A549 (cell line): ENCODE measurements around the gene AHI1. TPM values are rescaled to one million over a fixed set of nuclear protein-coding genes. Genes with fewer than 3 reads are reported as not detected.

ENCODE experiments used
- ATAC-seq, 2 experiments: fragments of 200-7000 bp in 1 of 2; fragments of >200 bp in 1 of 2; cut with Nextera tagmentation in 1 of 2; cut with Tn5 transposase in 1 of 2; 3 replicates each; pipeline versions ENCODE4 v1.8.0 to v1.9.1; 2018 to 2020; ENCODE audit warnings: mild to moderate bottlenecking in 1 of 2, moderate library complexity in 1 of 2
- CTCF ChIA-PET: fragments of 300-600 bp; sonication (Branson Sonifier 250); formaldehyde crosslinking; extraction: SDS; loops from one replicate; lab custom pipeline; 2021; ENCODE audit warnings: antibody characterized with exemption, inconsistent platforms; lab: Yijun Ruan, JAX
- POLR2A ChIA-PET: fragments of 350-600 bp; formaldehyde crosslinking; extraction: SDS; loops from one replicate; lab custom pipeline; 2021; ENCODE audit warnings: antibody characterized with exemption, inconsistent platforms; lab: Yijun Ruan, JAX
- DNase-seq, 2 experiments: peaks; one replicate each; pipeline versions ENCODE4 v3.0.0 to v3.0.0-alpha.2; 2011 to 2016; ENCODE audit warnings: low read depth in 1 of 2, low spot score in 1 of 2
- FAIRE-seq: peaks from 2 replicates; lab custom pipeline; 2011; peaks lifted over from hg19 to GRCh38; lab: Jason Lieb, UNC
- H3K27ac ChIP-seq, 2 experiments: fragments of >200 bp; sonication (Bioruptor Twin); formaldehyde crosslinking; 3 replicates each; pipeline ENCODE4 v1.5.1; 2016 to 2017
- H3K4me1 ChIP-seq: fragments of >200 bp; sonication (Bioruptor Twin); formaldehyde crosslinking; 3 replicates; pipeline ENCODE4 v1.6.1; 2016
- H3K4me2 ChIP-seq: fragments of >200 bp; sonication (Bioruptor Twin); formaldehyde crosslinking; 3 replicates; pipeline ENCODE4 v1.6.1; 2016
- H3K4me3 ChIP-seq: fragments of >200 bp; sonication (Bioruptor Twin); formaldehyde crosslinking; 3 replicates; pipeline ENCODE4 v1.5.1; 2016
- H3K9me3 ChIP-seq: fragments of >200 bp; sonication (Bioruptor Twin); formaldehyde crosslinking; 3 replicates; pipeline ENCODE4 v1.6.1; 2016
- ATOH8 ChIP-seq: fragments of 250-450 bp; sonication (Bioruptor Pico); IDR thresholded peaks from 2 replicates; pipeline ENCODE4 v1.5.0; 2020; ENCODE audit warnings: low read depth, mild to moderate bottlenecking, moderate library complexity
- CHD2 ChIP-seq: fragments of 150-350 bp; IDR thresholded peaks from 2 replicates; pipeline ENCODE4 v1.6.1; 2014; ENCODE audit warnings: low read length; ENCODE audit not compliant: partially characterized antibody
- CTCF ChIP-seq: fragments of >200 bp; sonication (Bioruptor Twin); formaldehyde crosslinking; IDR thresholded peaks from 3 replicates; pipeline ENCODE4 v1.5.1; 2016
- ELK1 ChIP-seq: fragments of 150-350 bp; IDR thresholded peaks from 2 replicates; pipeline ENCODE4 v1.6.1; 2014; ENCODE audit warnings: low read depth, mild to moderate bottlenecking, low read length
- ESRRA ChIP-seq: fragments of 150-350 bp; IDR thresholded peaks from 2 replicates; pipeline ENCODE4 v1.6.1; 2014; ENCODE audit warnings: mild to moderate bottlenecking, low read length, borderline replicate concordance
- FOSB ChIP-seq: fragments of 250-450 bp; sonication (Bioruptor Pico); IDR thresholded peaks from 2 replicates; pipeline ENCODE4 v1.5.0; 2020; ENCODE audit warnings: mild to moderate bottlenecking, moderate library complexity
- FOXS1 ChIP-seq: fragments of 250-450 bp; sonication (Bioruptor Pico); IDR thresholded peaks from 2 replicates; pipeline ENCODE4 v1.5.0; 2020; ENCODE audit warnings: mild to moderate bottlenecking, moderate library complexity
- HDAC2 ChIP-seq: fragments of 200-600 bp; sonication (generic); IDR thresholded peaks from 2 replicates; pipeline ENCODE4 v1.6.1; 2016
- HMGXB4 ChIP-seq: fragments of 250-450 bp; sonication (Bioruptor Pico); IDR thresholded peaks from 2 replicates; pipeline ENCODE4 v1.5.0; 2021; ENCODE audit warnings: mild to moderate bottlenecking, moderate library complexity, borderline replicate concordance
- KDM1A ChIP-seq: fragments of 200-600 bp; sonication (generic); IDR thresholded peaks from 2 replicates; pipeline ENCODE4 v1.6.1; 2016; ENCODE audit warnings: low read depth, mild to moderate bottlenecking
- MAFK ChIP-seq: fragments of 450-650 bp; IDR thresholded peaks from 2 replicates; pipeline ENCODE4 v1.6.1; 2014; ENCODE audit not compliant: partially characterized antibody
- NPAS2 ChIP-seq: fragments of 250-450 bp; sonication (Bioruptor Pico); IDR thresholded peaks from 2 replicates; pipeline ENCODE4 v1.8.0; 2022; ENCODE audit warnings: mild to moderate bottlenecking, moderate library complexity, borderline replicate concordance
- PHF8 ChIP-seq: fragments of 200-600 bp; sonication (generic); IDR thresholded peaks from 2 replicates; pipeline ENCODE4 v1.6.1; 2016; ENCODE audit warnings: low read depth, mild to moderate bottlenecking, antibody characterized with exemption, moderate library complexity, borderline replicate concordance
- RAD21 ChIP-seq, 2 experiments: fragments of >200 bp in 1 of 2; sonication (Bioruptor Twin) in 1 of 2; formaldehyde crosslinking in 1 of 2; IDR thresholded peaks in 1 of 2; conservative IDR thresholded peaks in 1 of 2; 2 replicates in 1 of 2; 3 replicates in 1 of 2; pipeline ENCODE4 v1.6.1; 2012 to 2018; ENCODE audit warnings: inconsistent platforms in 1 of 2
- RARB ChIP-seq: fragments of 250-450 bp; sonication (Bioruptor Pico); IDR thresholded peaks from 2 replicates; pipeline ENCODE4 v1.8.0; 2021; ENCODE audit warnings: mild to moderate bottlenecking, moderate library complexity
- RCOR1 ChIP-seq: fragments of 150-350 bp; IDR thresholded peaks from 2 replicates; pipeline ENCODE4 v1.6.1; 2014; ENCODE audit warnings: antibody characterized with exemption, low read length, low read depth
- REST ChIP-seq: fragments of 200-600 bp; sonication (generic); IDR thresholded peaks from 2 replicates; pipeline ENCODE4 v1.6.1; 2016; ENCODE audit warnings: antibody characterized with exemption, mild to moderate bottlenecking, moderate library complexity
- RFX5 ChIP-seq: fragments of 450-650 bp; IDR thresholded peaks from 2 replicates; pipeline ENCODE4 v1.7.1; 2014; ENCODE audit warnings: antibody characterized with exemption, mild to moderate bottlenecking, moderate library complexity
- SMC3 ChIP-seq: fragments of >200 bp; sonication (Bioruptor Twin); formaldehyde crosslinking; IDR thresholded peaks from 3 replicates; pipeline ENCODE4 v1.6.1; 2018; ENCODE audit warnings: inconsistent platforms
- WGBS: methylation state at CpG from one replicate; pipeline ENCODE4 v1.1.6; 2017; ENCODE audit errors: missing lambda C conversion rate; 5-methylcytosine and 5-hydroxymethylcytosine counted together
- polyA plus RNA-seq, 4 experiments: library from polyadenylated mRNA; depleted of rRNA in 3 of 4; stranded (reverse); fragments of >200 nt; fragmentation: RNase III in 1 of 4; extraction: RNeasy Plus Mini Kit Qiagen cat#74134 plus additional on column Dnase treatment in 1 of 4; gene quantifications; 2 replicates in 3 of 4; 3 replicates in 1 of 4; pipeline ENCODE4 v1.2.3, GENCODE V29; 2011 to 2017

The AHI1 gene
- polyA plus RNA-seq, 2 of the 4 experiments (the other 2 are of a cell fraction): 24.7 to 50.8 TPM

GRCh38 chr6:135458051-135458450, 39.5 kb downstream of the AHI1 start (continued):
- TF ChIP-seq REST: no peak
- TF ChIP-seq, all 56 proteins: peak for 0

- no peak; a peak in 1 of 6 replicates for ATAC-seq
- TF ChIP-seq CTCF (peak; percentile 71), SMC3 (peak; percentile 41), RAD21 (conservative IDR thresholded peaks at IDR 0.05 in 1 of 2, IDR thresholded peaks at IDR 0.05 in 1 of 2) (peak; percentile 64 to 72), RARB (CRISPR knock-in tag) (no peak), MAFK (peak; percentile 32), NPAS2 (no peak)
- TF ChIP-seq, all 56 proteins: peak for 4
- H3K4me1 ChIP-seq: peaks cover 12% of the 10 kb centered on the region; the same call in 2 of the 3 replicates
- no peak overlapping the region for H3K27ac ChIP-seq
- POLR2A ChIA-PET: no interaction called here
- no peak overlapping the region for H3K4me2 ChIP-seq
- WGBS: 4% methylated on average over 2 of the region's 2 CpGs
- no peak overlapping the region for H3K4me3 ChIP-seq
- FAIRE-seq: no peak
- peak in 1 of 2 experiments; percentile 32 for DNase-seq
- H3K9me3 ChIP-seq: no peaks in the 10 kb centered on the region
- CTCF ChIA-PET: interaction anchor here (0.6 to 3.0 kb wide), 10 partner anchors 11 to 1210 kb away, joined by 3 to 22 read pairs (median 4); no protein-coding TSS in a partner anchor
These were observed 45.8 kb downstream of the AHI1 start for GRCh38 chr6:135451617-135452190.

GRCh38 chr6:135449246-135449645, 48.3 kb downstream of the AHI1 start:
- Histone ChIP-seq H3K27ac (no peak overlapping the region), H3K4me1 (no peaks in the 10 kb centered on the region)
- CTCF ChIA-PET: interaction anchor here (0.9 to 3.0 kb wide), 2 partner anchors 777 to 868 kb away, joined by 3 to 22 read pairs; no protein-coding TSS in a partner anchor
- DNase-seq: no peak
- 92% methylated on average over 5 of the region's 5 CpGs for WGBS
- TF ChIP-seq RFX5 (no peak), ESRRA (no peak), HMGXB4 (CRISPR knock-in tag) (no peak), CHD2 (no peak), FOSB (CRISPR knock-in tag) (no peak), RAD21 (conservative IDR thresholded peaks at IDR 0.05 in 1 of 2, IDR thresholded peaks at IDR 0.05 in 1 of 2) (no peak), HDAC2 (no peak), REST (no peak), FOXS1 (CRISPR knock-in tag) (no peak), ELK1 (no peak), RCOR1 (no peak), KDM1A (no peak), PHF8 (no peak), ATOH8 (CRISPR knock-in tag) (no peak)
- TF ChIP-seq, all 56 proteins: peak for 0
- Histone ChIP-seq H3K4me2 (no peak overlapping the region), H3K4me3 (no peak overlapping the region), H3K9me3 (no peaks in the 10 kb centered on the region)
- ATAC-seq (no peak), FAIRE-seq (no peak)
- POLR2A ChIA-PET: no interaction called here
